Measurements from ENCODE around the gene TMEM140.

The TMEM140 gene

GRCh38 chr7:135186841-135187253, 39.0 kb downstream of the TMEM140 start:
- peak overlapping the region; percentile 53 for H3K4me3 ChIP-seq (ENCODE audit: low read depth, low read length)
- no peak for TF ChIP-seq CTCF (IDR thresholded peaks at IDR 0.05; ENCODE audit: low read depth, low read length, missing control alignments)
- DNase-seq (ENCODE audit: low read depth), result no peak

- TF ChIP-seq CTCF (IDR thresholded peaks at IDR 0.05; ENCODE audit: low read depth, low read length, missing control alignments), result no peak
- peak overlapping the region; percentile 53 for H3K4me3 ChIP-seq (ENCODE audit: low read depth, low read length)
- DNase-seq (ENCODE audit: low read depth), result no peak
These were observed 40.6 kb downstream of the TMEM140 start for GRCh38 chr7:135188298-135188984.

- TF ChIP-seq CTCF (IDR thresholded peaks at IDR 0.05; ENCODE audit: low read depth, low read length, missing control alignments), result no peak
- no peak overlapping the region for H3K4me3 ChIP-seq (ENCODE audit: low read depth, low read length)
- no peak for DNase-seq (ENCODE audit: low read depth)
These were observed 41.4 kb downstream of the TMEM140 start for GRCh38 chr7:135189221-135189662.

- H3K4me3 ChIP-seq (ENCODE audit: low read depth, low read length), result no peak overlapping the region
- no peak for DNase-seq (ENCODE audit: low read depth)
- no peak for TF ChIP-seq CTCF (IDR thresholded peaks at IDR 0.05; ENCODE audit: low read depth, low read length, missing control alignments)
These were observed 42.1 kb downstream of the TMEM140 start for GRCh38 chr7:135189961-135190360.

GRCh38 chr7:135190703-135191102, 42.8 kb downstream of the TMEM140 start:
- H3K4me3 ChIP-seq (ENCODE audit: low read depth, low read length), result no peak overlapping the region
- no peak for TF ChIP-seq CTCF (IDR thresholded peaks at IDR 0.05; ENCODE audit: low read depth, low read length, missing control alignments)
- DNase-seq (ENCODE audit: low read depth), result no peak

GRCh38 chr7:135192914-135193536, 45.2 kb downstream of the TMEM140 start:
- DNase-seq (ENCODE audit: low read depth), result no peak
- no peak overlapping the region for H3K4me3 ChIP-seq (ENCODE audit: low read depth, low read length)
- no peak for TF ChIP-seq CTCF (IDR thresholded peaks at IDR 0.05; ENCODE audit: low read depth, low read length, missing control alignments)

All from GM12864 (cell line).